Stimulated activated CD8-positive, alpha-beta memory T cell treated with anti-CD3 and anti-CD28 coated beads, Interleukin-4, amount 100 ng/mL, for 48 hours (primary cell): ENCODE data around the gene ACOT7.

Experiments used
- DNase-seq: peaks from one replicate; pipeline ENCODE4 v3.0.0-alpha.2; 2020

The ACOT7 gene

DNA sequence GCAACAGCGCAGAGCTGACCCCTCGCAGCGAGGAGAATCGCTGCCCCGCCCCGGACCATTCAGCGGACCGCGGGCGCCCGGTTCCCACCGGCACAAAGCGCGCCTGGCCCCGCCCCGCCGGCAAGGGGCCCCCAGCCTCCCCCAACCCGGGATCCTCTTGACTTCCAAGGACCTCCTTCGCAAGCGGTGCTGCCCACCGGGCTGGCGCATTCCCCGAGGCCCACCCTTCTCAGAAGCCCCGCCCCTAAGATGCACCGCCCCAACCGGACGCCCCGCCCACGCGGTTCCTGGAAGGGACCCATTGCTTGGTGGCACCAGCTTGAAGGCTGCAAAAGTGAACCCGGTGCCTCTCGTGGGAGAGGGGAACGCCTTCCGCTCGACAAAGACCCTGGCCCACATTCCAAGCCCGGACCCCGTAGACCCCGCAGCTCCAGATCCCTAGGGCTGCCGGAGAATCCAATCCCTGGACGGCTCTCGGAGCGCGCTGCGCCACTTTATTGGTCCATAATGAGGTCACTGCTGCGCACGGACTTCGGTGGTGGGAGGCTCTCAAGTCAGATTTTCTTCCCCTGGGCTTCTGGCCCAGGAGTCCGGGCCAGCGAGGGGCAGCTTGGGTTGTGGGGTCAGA, 147.6 kb downstream of the ACOT7 start:
- peak; percentile 84 for DNase-seq

DNA sequence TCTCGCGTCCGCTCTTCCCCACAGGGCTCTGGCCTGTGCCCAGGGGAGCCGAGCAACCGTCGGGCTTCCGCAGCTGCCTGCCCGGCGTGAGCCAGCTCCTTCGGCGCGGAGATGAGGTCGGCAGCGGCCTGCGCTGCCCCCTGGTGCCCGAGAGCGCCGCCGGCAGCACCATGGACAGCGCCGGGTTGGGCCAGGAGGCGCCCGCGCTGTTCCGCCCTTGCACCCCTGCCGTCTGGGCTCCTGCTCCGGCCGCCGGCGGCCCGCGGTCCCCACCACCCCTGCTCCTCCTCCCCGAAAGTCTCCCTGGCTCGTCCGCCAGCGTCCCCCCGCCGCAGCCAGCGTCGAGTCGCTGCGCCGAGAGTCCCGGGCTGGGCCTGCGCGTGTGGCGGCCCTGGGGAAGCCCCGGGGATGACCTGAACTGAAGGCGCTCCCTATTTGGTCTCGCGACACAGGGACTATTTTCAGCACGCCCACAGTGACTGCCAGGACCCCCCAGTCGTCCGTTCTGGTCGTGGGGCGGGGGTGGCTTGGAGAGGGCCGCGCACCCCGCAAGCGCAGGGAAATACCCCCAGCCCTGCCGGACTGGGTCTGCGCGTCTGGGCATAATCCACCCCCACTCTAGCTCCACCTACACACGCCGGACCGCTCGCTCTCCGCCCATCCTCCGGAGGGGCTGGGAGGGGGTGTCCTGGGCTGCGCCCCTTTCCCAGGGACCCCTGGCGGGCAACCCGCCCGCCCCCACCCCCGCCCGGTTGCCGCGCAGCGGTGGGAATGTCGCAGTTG, 148.3 kb downstream of the ACOT7 start:
- DNase-seq, result peak; percentile 88

DNA sequence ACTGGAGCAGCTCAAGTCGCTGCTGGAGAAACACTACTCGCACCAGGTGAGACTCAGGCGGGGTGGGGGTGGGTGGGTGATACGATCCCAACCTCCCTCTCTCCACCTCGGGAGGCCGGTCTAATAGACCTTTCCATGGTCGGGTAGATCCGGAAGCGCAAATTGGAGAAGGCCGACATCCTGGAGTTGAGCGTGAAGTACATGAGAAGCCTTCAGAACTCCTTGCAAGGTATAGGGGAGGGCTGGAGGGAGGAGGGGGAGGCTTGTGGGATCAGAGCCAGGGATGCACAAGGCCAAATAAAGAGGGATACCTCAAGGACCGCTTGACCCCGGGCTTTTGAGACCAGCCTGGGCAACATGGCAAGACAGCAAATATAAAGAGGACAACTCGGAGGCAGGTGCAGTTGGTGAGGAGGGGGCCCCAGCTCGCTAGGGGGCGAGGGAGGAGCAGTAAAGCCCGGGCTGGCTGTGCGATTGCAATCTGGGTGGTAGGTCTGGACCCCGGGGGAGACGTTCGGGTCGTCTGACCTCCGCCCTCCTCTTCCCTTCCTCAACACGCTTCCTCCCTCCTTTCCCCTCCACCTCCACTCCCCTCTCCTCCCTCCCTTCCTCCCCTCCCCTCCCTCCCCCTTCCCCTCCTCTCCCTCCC, 149.0 kb downstream of the ACOT7 start:
- DNase-seq, result no peak

DNA sequence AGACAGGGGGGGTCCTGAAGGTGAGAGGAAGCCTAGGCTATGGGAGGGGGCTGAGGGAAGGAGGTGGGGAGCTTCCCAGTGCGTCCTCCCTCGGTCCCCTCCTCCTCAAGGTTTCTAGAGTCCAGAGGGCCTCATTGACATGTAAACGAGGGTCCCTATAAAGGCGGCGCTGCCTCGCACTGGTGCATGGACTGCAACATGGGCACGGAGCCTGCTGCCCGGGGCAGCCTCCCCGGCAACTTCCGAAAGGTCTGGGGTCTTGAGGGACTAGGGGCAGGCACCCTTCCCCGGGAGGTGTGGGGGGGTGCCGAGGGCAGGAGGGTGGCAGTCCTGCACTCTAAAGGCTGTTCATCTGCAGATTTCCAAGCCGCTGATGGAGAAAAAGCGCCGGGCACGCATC, 149.6 kb downstream of the ACOT7 start, which contains the start of gene HES3:
TSS of gene HES3 (plus strand) at position 187 of the 400 bp plus-strand sequence. CDS start at position 374, 187 bp downstream.
- no peak for DNase-seq

DNA sequence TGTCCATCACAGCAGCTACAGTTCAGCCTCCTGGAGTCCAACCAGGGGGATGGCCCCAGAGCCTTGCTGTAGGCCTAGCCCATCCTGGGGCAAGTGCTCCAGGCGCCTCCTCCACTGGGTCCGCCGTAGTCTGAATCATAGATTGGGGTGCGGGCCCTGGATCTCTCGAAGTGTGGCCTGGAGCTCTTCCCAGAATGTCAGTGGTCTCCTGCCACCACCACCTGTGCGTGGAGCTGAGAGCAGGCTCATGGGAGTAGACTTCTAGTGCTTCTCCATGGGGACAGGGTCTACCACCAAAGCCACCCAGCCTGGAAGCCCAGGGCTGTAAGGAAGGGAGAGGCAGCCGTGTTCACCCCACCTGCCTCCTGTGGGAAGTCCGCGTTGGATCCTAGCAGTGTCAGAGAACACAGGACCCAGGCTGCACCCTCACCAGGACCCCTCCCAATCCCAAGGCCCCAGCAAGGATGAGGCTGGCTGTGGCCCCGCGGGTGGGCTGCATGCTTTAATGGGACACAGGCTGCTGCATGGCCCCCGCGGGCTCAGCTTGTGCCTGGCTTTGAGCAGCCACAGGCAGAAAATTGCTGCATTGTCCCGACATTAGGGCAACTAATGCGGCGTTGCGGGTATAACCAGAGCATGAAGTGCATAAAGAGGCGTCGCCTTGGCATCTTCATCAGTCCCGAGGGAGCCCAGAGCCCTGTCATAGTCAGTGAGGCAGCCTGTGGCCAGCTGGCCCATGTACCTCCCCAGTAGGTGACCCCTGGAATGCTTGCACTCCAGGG, 150.3 kb downstream of the ACOT7 start:
- DNase-seq, result no peak

DNA sequence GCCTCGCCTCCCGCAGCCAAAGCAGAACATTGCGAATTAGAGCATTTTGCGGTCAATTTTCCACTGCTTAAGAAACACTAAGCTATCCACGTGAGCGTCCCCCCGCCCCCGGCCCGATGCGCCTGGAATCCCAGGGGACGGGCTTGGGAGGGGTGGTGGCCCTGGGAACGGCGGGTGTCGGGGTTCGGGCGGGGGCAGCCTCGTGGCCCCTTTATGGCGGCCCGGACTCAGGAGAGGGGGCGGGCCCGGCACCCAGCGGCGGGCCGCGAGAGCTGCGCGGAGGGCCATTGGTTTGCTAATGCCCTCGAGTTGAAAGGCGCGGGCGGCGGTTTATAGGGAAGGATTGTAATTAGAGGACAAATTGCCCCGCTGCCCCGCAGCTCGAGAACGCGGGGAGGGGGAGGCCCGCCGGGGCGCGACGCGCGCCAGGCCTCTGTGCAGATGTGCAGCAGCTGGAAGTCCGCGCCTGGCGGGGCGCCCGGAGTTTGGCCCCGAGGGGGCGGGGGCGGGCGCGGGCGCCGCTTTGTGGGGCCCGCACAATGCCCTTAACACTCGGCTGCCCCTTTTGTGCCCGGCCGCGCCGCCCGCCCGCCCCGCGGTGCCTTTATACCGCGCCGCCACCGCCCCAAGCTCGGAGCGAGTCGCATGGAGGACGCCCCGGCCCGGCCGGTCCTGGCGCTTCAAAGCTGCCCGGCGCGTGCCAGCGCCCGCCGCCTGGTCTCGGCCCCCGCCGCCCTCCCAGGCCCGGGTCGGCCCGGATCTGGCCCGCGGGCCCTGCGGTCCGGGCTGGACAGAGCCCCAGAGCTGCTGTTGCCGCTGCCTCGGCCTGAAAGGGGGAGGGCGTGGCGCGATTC, 151.5 kb downstream of the ACOT7 start:
- DNase-seq, result no peak

DNA sequence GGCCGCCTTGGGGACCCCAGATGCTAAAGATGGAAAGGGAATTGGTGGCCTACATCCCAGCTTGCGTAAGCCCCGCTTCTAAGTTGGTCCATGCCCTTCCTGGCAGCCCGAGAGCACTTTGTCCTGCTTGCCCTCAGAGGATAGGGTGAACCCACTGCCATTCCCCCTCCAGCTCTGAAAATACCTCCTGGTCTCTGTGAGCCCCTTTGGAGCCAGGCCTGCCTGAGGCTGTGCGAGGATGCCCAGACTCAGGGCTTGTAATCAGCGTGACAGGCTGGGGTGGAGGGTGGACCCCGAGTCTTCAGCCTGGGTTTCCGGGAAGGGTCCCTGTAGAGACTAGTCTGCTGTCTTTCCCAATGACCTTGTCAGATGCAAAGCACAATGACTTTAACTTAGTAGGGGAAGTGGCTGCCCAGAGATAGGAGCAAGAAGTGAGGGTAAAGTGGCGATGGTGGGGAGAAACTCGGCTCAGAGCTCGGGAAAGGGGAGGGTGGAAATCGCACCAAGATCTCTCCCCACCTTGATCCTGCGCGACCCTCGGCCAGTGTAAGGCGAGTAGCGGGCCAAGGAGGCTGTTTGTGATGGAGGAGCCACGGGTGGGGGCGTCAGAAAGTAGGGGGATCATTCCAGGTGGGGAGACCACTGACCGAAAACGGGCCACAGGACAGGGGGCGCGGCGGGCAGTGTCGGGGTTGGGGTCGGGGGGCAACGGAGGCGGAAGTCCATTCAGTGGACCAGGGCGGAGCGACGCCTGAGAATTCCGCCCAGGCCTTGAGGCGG, 152.3 kb downstream of the ACOT7 start:
- no peak for DNase-seq

DNA sequence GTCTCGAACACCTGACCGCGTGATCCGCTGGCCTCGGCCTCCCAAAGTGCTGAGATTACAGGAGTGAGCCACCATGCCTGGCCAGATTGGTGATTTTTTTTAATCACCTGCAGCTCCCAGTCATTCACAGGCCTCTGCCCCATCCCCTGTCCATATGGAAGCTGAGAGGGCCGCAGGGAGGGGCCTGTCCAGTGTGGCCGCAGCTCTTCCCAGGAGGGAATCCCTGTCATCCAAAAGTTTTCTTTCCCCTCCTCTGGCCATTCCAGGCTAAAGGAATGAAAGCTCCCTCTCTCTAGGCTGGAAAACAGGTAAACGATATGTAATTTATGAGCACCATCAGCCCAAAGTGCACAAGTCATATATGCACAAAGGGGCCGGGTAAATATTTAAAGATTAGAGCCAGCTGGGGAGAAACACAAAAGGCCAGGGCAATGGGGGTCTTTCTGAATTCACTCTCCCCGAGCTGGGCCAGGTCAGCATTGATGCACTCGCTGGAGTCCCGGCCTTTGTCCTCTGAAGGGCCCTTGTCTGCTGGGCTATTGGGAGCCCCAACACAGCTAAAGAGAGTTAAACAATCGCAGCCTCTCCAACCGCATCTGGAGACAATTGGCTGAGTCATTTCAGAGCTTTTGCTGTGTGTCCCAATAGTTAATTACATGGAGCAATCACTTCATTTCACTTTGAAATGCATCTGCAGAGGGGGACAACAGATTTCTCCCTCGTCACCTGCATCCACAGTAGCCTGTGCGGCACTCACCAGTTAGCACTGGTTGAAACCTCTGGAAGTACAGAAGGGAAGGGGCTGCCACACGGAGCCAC, 153.4 kb downstream of the ACOT7 start:
- no peak for DNase-seq

DNA sequence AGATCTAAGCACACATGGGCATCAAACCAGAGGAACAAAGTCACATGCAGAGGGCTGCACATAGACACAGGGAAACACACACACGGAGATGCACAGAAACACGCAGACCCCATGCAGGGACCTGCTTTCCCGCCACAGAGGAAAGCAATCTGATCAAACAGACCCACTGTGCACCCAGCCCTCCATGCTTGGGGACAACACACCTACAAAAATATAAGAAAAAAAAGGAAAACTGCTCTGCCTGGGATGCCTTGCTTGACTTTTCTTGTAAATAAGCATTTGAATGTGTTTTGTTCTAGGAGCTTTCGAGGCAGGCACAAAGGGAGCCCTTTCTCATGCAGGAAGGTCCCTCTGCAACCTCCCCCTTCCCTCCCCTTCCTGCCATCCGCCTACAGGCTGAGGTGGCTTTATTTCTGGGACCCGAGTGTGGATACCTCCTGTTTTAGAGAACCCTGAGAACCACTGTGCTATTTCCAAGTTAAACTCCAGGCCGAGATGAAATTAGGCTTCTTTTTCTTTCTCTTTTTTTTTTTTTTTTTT, 154.3 kb downstream of the ACOT7 start:
- DNase-seq, result no peak

DNA sequence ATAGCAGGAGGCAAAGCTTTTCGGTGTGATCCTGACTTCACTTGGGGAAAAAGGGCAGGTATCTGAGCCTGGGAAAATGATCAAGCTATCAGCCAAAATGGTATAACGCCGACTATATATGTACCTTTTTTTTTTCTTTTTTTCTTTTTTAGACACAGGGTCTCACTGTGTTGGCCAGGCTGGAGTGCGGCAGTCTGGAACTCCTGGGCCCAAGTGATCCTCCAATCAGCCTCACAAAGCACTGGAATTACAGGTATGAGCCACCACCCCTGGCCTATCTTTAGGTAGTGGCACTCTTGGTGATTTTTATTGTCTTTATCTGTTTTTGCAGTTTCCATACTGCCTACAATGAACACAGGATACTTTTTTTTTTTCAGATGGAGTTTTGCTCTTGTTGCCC, 156.5 kb downstream of the ACOT7 start:
- DNase-seq, result no peak

DNA sequence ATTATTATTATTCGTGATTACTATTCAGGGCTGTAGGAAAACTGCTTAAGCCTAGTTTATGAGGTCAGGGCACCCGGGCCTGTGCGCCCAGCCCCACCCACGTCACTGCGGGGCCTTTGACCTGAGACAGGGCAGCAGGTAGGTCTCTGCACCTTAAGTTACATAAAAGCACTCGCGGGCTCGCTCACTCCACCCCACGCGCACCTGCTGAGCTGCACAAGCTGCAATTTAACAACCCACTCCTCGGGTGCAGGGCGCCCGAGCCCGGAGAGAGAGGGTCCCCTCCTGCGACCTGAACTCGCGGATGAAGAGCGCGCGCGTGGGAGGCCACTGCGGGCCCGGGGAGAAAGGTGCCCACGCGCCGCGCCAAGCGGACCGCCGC, 158.3 kb downstream of the ACOT7 start:
- peak; percentile 56 for DNase-seq

DNA sequence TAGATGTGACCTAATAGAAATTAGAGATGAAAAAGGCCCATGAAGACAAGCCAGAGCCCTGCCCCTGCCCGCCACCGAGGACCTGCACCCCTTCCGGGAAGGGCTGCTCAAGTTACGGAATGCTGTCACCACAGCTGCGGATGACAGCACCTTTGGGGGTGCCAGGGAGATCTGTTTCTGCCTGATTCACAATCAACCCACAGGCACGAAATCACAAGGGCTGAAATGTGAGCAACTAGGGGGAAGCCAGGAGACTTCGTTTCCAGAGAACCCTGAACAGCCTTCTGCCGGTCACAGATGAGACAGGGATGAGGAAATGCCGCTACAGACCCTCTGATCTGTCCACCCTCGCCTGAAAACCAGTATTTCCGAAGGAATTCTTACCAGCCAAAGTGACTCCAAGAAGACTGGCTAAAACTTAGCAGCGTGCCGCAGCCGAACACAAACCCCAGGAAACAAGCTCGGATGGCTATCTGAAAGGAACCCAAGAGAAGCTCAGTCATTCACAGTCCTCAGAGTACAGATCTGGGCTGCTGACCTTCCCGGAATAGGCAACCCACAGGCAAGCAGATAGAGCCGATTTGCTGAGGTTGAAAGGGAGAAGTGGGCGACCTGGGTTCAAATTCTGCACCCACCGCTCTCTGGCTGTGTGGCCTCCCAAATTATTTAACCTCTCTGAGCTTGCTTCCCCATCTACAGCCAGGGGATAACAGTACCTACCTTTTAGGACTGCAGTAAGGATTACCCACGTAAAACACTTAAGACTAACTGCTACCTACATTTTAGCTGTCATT, 158.9 kb downstream of the ACOT7 start:
- no peak for DNase-seq

DNA sequence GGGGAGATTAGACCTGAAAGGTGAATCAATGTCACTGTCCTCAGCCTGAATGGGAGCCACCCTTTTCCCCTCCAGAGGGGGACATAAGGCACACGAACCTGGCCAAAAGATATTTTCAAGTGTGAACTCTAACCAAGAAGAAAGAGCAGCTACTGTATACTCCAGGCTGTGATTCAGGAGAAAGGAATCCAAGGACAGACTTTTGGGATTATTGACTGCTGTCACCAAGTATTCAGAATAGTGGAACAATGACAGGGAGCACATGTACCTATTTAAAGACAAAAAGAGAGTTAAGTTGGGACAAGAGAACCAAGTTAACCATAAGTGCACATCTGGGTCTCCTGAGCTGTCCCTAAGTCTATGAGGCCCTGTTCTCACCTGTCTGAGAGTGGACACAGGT, 160.2 kb downstream of the ACOT7 start:
- DNase-seq, result no peak

DNA sequence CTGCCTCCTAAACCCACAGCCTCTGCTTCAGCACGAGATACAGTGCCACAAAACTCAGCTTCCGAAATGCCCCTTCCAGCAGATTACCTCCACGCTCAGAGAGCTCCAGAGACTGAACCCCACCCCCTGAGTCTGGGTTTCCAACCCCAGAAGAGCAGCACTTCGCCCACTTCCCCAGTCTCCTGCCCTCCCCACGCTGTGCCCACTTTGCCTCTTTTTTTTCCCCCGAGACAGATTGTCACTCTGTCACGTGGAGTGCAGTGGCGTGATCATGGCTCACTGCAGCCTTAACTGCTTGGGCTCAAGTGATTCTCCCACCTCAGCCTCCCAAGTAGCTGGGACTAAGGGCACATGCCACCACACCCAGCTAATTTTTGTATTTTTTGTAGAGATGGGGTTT, 167.9 kb downstream of the ACOT7 start:
- DNase-seq, result no peak

DNA sequence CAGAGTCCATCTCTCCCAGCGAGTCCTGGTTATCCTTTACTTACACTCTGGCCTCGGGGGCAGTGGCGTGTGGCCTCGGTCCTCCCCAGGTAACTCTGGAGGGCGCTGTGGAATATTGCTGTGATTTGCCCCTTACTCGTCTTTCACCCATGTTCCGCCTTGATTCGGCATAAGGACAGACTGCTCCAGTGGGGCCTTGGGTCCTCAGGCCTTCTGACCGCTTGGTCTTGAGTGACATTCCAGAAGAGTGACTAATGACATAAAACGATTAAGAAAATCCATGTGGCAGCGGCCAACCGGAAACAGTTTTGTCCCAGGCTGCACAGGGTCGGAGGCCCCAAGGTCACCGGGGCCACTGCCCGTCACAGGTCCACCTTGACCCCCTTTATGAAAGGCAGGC, 168.8 kb downstream of the ACOT7 start:
- DNase-seq, result no peak

DNA sequence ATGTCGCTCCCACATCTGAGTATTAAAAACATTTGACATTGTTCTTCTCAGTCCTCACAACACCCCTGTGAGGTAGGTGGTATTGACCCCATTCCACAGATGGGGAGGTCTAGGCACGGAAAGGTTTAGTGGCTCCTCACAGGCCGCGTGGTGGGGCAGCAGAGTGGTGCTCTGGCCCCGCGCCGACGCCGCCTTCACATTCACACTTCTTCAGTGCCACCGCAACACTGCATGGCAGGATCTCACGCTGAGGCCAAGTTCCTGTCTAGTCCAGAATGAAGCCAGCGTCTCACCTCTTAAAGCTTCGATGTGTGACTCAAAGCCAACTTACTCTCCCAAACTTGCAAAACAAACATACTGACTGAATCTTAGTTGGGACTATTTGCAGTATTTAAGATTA, 169.9 kb downstream of the ACOT7 start:
- no peak for DNase-seq

DNA sequence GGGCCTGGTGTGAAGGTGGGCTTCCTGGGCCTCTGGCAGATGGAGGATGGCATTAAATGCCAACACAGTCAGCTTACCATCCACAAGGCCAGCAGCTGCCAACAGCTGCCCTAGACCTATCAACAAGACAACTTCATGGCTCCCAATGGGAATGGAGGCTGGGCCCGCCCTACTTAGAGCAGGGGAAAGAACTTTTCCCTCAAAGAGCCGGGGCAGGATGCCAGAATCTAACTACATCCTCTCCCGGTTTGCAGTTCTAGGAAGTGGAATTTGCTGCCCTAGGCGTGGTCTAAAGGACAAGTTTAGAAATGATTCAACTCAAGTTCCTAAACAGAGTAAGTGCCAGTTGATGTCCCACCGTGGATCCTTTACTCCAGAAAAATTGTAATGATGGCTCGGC, 170.9 kb downstream of the ACOT7 start:
- DNase-seq, result no peak

DNA sequence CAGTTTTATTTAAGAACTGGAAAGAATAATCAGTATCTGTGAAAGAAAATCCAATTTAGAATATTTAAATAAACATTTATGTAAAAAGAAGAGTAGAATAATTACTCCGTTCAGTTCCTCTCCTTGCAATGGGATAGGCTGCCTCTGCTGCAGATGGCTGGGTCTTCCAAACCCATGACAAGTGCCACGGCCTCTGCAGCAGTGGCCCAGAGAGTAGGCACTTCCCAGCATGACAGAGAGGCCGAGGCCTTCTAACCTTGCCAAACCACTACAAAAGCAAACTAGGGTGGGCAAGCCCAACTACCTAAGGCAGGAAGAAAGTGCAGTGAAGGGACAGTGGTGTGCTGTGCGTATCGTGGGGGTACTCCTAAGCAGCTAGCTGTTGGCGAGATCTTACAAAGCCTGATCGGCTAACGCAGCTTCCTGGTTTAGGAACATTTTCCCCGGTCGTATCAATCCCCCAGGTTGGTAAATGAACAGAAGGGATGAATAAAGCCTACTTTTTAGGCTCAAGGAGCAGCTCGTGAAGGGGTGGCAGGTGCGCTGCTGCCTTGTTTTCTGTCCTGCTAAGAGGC, 172.3 kb downstream of the ACOT7 start:
- no peak for DNase-seq

DNA sequence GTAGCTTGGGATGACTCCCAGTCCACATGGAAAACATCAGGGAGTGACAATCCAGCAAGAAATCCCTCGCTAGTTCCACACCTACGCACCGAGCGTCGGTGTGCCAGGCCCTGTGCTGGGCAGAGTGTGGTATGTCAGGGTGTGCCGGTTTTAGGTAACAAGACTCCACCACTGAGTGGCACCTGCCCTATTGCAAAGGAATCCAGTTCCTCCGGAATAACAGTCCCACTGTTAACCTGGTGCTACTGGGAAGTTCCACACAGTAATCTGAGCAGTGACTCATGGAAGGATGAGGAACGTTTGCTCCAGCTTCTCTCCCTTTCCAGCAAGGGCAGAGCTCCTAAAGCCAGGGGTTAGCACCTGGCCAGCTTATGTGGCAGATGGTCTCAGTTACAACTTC, 173.3 kb downstream of the ACOT7 start:
- no peak for DNase-seq
